ENCODE results near the gene PIGX.

DNA sequence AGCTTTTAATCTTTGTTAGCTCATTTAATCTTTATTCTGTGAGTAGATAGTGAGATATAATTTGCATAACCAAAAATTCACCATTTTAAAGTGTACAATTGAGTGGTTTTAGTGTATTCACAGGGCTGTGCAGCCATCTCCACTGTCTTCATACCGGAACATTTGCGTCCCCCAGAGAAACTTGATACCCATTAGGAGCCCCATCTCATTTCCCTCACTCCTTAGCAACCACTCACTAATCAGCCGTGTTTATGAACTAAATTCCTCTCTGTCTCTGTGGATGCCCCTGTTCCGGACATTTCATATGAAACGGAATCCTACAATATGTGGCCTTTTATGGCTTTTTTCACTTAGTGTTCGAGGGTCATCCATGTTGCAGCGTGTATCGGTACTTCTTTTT lies 65.7 kb downstream of the PIGX start:
- TF ChIP-seq POLR2A (IDR thresholded peaks at IDR 0.05) = no peak
- TF ChIP-seq, protein P1, sequence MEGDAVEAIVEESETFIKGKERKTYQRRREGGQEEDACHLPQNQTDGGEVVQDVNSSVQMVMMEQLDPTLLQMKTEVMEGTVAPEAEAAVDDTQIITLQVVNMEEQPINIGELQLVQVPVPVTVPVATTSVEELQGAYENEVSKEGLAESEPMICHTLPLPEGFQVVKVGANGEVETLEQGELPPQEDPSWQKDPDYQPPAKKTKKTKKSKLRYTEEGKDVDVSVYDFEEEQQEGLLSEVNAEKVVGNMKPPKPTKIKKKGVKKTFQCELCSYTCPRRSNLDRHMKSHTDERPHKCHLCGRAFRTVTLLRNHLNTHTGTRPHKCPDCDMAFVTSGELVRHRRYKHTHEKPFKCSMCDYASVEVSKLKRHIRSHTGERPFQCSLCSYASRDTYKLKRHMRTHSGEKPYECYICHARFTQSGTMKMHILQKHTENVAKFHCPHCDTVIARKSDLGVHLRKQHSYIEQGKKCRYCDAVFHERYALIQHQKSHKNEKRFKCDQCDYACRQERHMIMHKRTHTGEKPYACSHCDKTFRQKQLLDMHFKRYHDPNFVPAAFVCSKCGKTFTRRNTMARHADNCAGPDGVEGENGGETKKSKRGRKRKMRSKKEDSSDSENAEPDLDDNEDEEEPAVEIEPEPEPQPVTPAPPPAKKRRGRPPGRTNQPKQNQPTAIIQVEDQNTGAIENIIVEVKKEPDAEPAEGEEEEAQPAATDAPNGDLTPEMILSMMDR (IDR thresholded peaks at IDR 0.05) = no peak

All from body of pancreas (tissue), 4 donors.